ENCODE results near the gene PNPLA5. TPM values are rescaled to one million over a fixed set of nuclear protein-coding genes. Genes with fewer than 3 reads are reported as not detected.

The PNPLA5 gene
- total and polyA plus RNA-seq, 2 of the 13 experiments (the other 11 are each of a cell fraction or from before 2014, with no cell fraction given): not detected

GRCh38 chr22:43901976-43902643 lies 10.3 kb upstream of the PNPLA5 start:
- no peak overlapping the region for H3K4me3 ChIP-seq (replicated peaks in 1 of 3; ENCODE audit: insufficient read depth in 1 of 3, low read depth in 2 of 3, low read length in 3 of 3)
- no peaks in the 10 kb centered on the region for H4K20me1 ChIP-seq (ENCODE audit: insufficient read depth, low read length)
- ChIA-PET CTCF (ENCODE audit: low intra/inter-chr PET ratio, low total read pairs) (no interaction called here), POLR2A (no interaction called here)
- H3K27ac ChIP-seq (ENCODE audit: extremely low read length, insufficient read depth, low read length): no peak overlapping the region
- intact Hi-C loops (cut with micrococcal nuclease; ENCODE audit: unreplicated experiment) (no loop called here), in situ Hi-C loops (cut with HindIII; ENCODE audit: extremely low pct_ligation_motif_present, low pct_unique_long_range_greater_than_20kb) (no loop called here)
- no TSS peak for BruUV-seq (replicated peaks)
- H2AFZ ChIP-seq (ENCODE audit: low read length): no peak overlapping the region
- WGBS (ENCODE audit: low lambda C conversion rate): 38% methylated on average over 5 of the region's 5 CpGs
- no peak overlapping the region for H3K9ac ChIP-seq (ENCODE audit: insufficient read depth, low read depth, low read length)
- H3K9me3 ChIP-seq (ENCODE audit: low read length): no peaks in the 10 kb centered on the region
- H3K4me1 ChIP-seq (ENCODE audit: insufficient read depth, low read length): no peaks in the 10 kb centered on the region
- H3K36me3 ChIP-seq (replicated peaks in 1 of 2; ENCODE audit: control insufficient read depth in 1 of 2, insufficient read depth in 2 of 2, low read length in 2 of 2): no peaks in the 10 kb centered on the region
- ATAC-seq (no peak), FAIRE-seq (no peak), DNase-seq (ENCODE audit: low spot score) (no peak)
- H3K4me2 ChIP-seq (ENCODE audit: low read depth, low read length): no peak overlapping the region
- no peaks in the 10 kb centered on the region for H3K79me2 ChIP-seq (ENCODE audit: insufficient read depth, low read length)
- H3K27me3 ChIP-seq (ENCODE audit: control insufficient read depth in 1 of 2, insufficient read depth in 2 of 2, low read length in 2 of 2): peaks cover 1 to 25% of the 10 kb centered on the region in 2 experiments; a peak in 4 of 5 replicates
- TF ChIP-seq, protein P1, sequence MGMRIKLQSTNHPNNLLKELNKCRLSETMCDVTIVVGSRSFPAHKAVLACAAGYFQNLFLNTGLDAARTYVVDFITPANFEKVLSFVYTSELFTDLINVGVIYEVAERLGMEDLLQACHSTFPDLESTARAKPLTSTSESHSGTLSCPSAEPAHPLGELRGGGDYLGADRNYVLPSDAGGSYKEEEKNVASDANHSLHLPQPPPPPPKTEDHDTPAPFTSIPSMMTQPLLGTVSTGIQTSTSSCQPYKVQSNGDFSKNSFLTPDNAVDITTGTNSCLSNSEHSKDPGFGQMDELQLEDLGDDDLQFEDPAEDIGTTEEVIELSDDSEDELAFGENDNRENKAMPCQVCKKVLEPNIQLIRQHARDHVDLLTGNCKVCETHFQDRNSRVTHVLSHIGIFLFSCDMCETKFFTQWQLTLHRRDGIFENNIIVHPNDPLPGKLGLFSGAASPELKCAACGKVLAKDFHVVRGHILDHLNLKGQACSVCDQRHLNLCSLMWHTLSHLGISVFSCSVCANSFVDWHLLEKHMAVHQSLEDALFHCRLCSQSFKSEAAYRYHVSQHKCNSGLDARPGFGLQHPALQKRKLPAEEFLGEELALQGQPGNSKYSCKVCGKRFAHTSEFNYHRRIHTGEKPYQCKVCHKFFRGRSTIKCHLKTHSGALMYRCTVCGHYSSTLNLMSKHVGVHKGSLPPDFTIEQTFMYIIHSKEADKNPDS (CRISPR knock-in tag; IDR thresholded peaks at IDR 0.05): no peak
- TF ChIP-seq ZNF205 (CRISPR knock-in tag; IDR thresholded peaks at IDR 0.05) (no peak), ZNF703 (CRISPR knock-in tag; IDR thresholded peaks at IDR 0.05; ENCODE audit: borderline replicate concordance) (no peak), CENPT (CRISPR knock-in tag; IDR thresholded peaks at IDR 0.05; ENCODE audit: low read depth) (no peak), RBAK (CRISPR knock-in tag; IDR thresholded peaks at IDR 0.05) (no peak), NR2F6 (IDR thresholded peaks at IDR 0.05) (no peak), NR2F6 (CRISPR knock-in tag; IDR thresholded peaks at IDR 0.05) (no peak)

GRCh38 chr22:43900206-43900605 lies 8.4 kb upstream of the PNPLA5 start:
- no peak overlapping the region for H3K4me2 ChIP-seq (ENCODE audit: low read depth, low read length)
- H3K4me1 ChIP-seq (ENCODE audit: insufficient read depth, low read length): no peaks in the 10 kb centered on the region
- no TSS peak for BruUV-seq (replicated peaks)
- DNase-seq (ENCODE audit: low spot score) (no peak), ATAC-seq (no peak), FAIRE-seq (no peak)
- intact Hi-C loops (cut with micrococcal nuclease; ENCODE audit: unreplicated experiment): no loop called here
- in situ Hi-C loops (cut with HindIII; ENCODE audit: extremely low pct_ligation_motif_present, low pct_unique_long_range_greater_than_20kb): no loop called here
- CTCF ChIA-PET (ENCODE audit: low intra/inter-chr PET ratio, low total read pairs): no interaction called here
- WGBS (ENCODE audit: low lambda C conversion rate): 30% methylated on average over 2 of the region's 7 CpGs
- H3K27ac ChIP-seq (ENCODE audit: extremely low read length, insufficient read depth, low read length): no peak overlapping the region
- H3K27me3 ChIP-seq (ENCODE audit: control insufficient read depth in 1 of 2, insufficient read depth in 2 of 2, low read length in 2 of 2): peaks cover 1 to 32% of the 10 kb centered on the region in 2 experiments; a peak in 4 of 5 replicates
- no peak overlapping the region for H2AFZ ChIP-seq (ENCODE audit: low read length)
- no peak overlapping the region for H3K9ac ChIP-seq (ENCODE audit: insufficient read depth, low read depth, low read length)
- no peak overlapping the region for H3K4me3 ChIP-seq (replicated peaks in 1 of 3; ENCODE audit: insufficient read depth in 1 of 3, low read depth in 2 of 3, low read length in 3 of 3)
- no peaks in the 10 kb centered on the region for H3K79me2 ChIP-seq (ENCODE audit: insufficient read depth, low read length)
- H3K9me3 ChIP-seq (ENCODE audit: low read length): no peaks in the 10 kb centered on the region
- no peaks in the 10 kb centered on the region for H4K20me1 ChIP-seq (ENCODE audit: insufficient read depth, low read length)
- no peaks in the 10 kb centered on the region for H3K36me3 ChIP-seq (replicated peaks in 1 of 2; ENCODE audit: control insufficient read depth in 1 of 2, insufficient read depth in 2 of 2, low read length in 2 of 2)
- POLR2A ChIA-PET: no interaction called here
- TF ChIP-seq ZFAT (CRISPR knock-in tag; conservative IDR thresholded peaks at IDR 0.05) (no peak), RORA (CRISPR knock-in tag; IDR thresholded peaks at IDR 0.05) (no peak), E2F2 (CRISPR knock-in tag; IDR thresholded peaks at IDR 0.05; ENCODE audit: borderline replicate concordance) (no peak)

Measured in HepG2 (cell line).